HCEC 1CT (cell line): ENCODE measurements around the gene CLEC18C.
"Not testable (repeated sequence)": the region's sequence is repeated elsewhere in the genome, so short reads cannot be mapped to it uniquely, and the experiment has no call there.

Source experiments
- DNase-seq: peaks from one replicate; pipeline ENCODE4 v3.0.0-alpha.2; 2017

Gene CLEC18C

GRCh38 chr16:70218586-70218985 lies 45.0 kb downstream of the CLEC18C start:
- DNase-seq: not testable (repeated sequence)

DNA sequence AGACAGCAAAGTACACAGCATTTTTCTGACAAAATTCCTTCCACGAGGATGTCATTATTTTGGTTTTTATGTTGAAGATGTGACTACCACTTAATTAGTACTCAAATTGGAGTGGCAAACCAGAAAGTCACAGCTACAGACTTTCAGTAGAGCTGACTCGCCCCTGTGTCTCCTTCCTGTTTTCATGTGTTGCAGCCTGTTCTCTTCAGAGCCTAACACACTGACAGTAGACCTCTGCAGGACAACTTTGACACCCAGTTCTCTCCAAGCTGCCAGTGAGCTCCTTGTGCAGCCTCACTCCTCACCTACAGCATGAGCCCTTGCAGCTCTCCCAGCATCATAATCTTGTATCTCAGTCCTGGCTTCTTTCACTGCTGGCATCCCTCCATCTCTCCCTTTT lies 49.0 kb downstream of the CLEC18C start:
- not testable (repeated sequence) for DNase-seq

GRCh38 chr16:70223216-70223615 lies 49.6 kb downstream of the CLEC18C start:
- not testable (repeated sequence) for DNase-seq

- DNase-seq: not testable (repeated sequence)
Observed at GRCh38 chr16:70223971-70224513, 50.5 kb downstream of the CLEC18C start.

- not testable (repeated sequence) for DNase-seq
Observed at GRCh38 chr16:70224645-70225044, 51.1 kb downstream of the CLEC18C start.

DNA sequence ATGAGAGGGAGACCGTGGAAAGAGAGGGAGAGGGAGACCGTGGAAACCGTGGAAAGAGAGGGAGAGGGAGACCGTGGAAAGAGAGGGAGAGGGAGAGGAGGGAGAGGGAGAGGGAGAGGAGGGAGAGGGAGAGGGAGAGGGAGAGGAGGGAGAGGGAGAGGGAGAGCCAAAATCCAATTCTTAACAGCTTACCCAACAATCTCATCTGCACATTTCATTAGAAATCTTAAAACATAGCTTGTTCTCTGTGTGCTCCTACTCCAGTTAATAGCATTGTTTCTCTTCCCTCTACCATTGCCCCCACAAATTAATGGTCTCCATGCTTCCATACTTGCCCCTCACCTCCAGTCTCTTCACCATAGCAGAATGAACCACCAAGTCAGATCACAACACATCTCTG lies 51.8 kb downstream of the CLEC18C start:
- not testable (repeated sequence) for DNase-seq

DNA sequence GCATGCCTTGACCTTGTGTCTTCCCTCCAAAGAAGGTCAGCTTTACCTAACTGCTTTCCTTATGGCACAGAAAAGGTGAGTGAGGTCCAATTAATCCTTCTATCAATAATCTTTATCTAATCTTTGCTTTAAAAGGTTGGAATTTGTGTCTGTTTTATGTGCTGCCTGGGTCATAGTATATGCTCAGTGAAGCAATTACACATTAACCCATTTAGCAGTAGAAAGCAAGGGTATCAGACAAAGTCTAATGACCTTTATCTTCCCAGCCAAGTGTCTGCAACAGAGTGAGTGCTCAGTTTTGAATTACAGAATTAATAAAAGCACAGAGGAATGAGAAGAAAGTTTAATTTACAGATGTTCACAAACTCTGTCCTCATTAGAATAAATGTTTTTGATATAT lies 52.4 kb downstream of the CLEC18C start:
- not testable (repeated sequence) for DNase-seq

GRCh38 chr16:70231831-70232230 lies 58.2 kb downstream of the CLEC18C start:
- DNase-seq: not testable (repeated sequence)
